Measurements from ENCODE around the gene ATP6V1G3.

DNA sequence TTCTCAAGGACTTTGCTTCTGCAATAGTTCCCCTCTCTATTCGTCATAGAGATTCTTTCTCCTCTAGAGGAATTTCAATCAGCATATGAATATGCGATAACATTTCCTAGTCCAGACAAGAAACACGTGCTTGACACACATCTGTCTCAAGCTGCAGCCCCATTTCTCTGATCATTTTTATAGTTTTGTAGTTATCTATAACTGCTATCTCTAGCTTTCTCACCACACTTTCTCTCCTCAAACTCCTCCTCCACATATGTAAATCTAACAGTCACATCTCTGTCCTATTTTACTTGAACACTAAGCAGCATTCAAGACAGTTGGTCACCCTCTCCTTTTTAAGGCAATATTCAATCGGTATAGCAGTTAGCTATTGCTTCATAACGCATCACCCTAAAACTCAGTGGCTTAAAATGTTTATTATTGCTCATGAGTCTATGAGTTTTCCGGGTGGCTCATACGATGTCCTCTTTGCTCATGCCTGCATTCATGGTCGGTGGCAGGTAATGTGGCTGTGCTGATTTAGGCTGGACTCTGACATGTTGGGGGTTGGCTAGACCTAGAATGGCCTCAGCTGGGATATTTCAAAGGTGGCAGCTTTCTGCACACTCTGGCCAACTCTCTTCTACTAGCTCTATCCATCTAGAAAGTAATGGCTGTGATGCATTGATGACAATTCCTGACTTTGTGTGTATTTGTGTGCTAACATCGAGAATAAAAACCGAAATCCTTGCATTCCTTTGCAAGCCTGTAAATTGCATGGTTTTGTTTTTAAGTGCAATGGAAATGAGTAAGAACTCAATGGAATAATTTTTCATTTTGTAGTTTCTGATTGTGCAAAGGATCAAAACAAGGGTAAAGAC is 20.6 kb downstream of the ATP6V1G3 start:
- TF ChIP-seq, protein P1, sequence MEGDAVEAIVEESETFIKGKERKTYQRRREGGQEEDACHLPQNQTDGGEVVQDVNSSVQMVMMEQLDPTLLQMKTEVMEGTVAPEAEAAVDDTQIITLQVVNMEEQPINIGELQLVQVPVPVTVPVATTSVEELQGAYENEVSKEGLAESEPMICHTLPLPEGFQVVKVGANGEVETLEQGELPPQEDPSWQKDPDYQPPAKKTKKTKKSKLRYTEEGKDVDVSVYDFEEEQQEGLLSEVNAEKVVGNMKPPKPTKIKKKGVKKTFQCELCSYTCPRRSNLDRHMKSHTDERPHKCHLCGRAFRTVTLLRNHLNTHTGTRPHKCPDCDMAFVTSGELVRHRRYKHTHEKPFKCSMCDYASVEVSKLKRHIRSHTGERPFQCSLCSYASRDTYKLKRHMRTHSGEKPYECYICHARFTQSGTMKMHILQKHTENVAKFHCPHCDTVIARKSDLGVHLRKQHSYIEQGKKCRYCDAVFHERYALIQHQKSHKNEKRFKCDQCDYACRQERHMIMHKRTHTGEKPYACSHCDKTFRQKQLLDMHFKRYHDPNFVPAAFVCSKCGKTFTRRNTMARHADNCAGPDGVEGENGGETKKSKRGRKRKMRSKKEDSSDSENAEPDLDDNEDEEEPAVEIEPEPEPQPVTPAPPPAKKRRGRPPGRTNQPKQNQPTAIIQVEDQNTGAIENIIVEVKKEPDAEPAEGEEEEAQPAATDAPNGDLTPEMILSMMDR (IDR thresholded peaks at IDR 0.05): no peak
- TF ChIP-seq POLR2AphosphoS5 (IDR thresholded peaks at IDR 0.05) (no peak), POLR2A (IDR thresholded peaks at IDR 0.05; ENCODE audit: low read depth) (no peak), EP300 (IDR thresholded peaks at IDR 0.05) (no peak)
